ENCODE results near the gene KCTD14. TPM values are rescaled to one million over a fixed set of nuclear protein-coding genes. Genes with fewer than 3 reads are reported as not detected.

KCTD14 gene
- total and polyA plus RNA-seq, 2 of the 8 experiments (the other 6 are each of a cell fraction or from before 2014, with no cell fraction given), result 21.6 to 24.9 TPM

- Histone ChIP-seq H3K23ac (ENCODE audit: insufficient read length) (no peak overlapping the region), H2BK5ac (ENCODE audit: low read depth, low read length) (no peak overlapping the region), H4K91ac (replicated peaks; ENCODE audit: insufficient read length, low read length) (no peak overlapping the region), H3K14ac (ENCODE audit: insufficient read length) (no peak overlapping the region), H3K4me3 (ENCODE audit: extremely low read depth in 1 of 4, insufficient read depth in 2 of 4, low read depth in 3 of 4, low read length in 4 of 4) (no peak overlapping the region), H3K79me2 (ENCODE audit: control insufficient read depth in 1 of 2, insufficient read depth in 2 of 2, low read length in 2 of 2) (no peaks in the 10 kb centered on the region), H2BK20ac (ENCODE audit: low read length) (no peak overlapping the region), H3K27ac (ENCODE audit: low read depth, low read length) (no peak overlapping the region), H4K8ac (ENCODE audit: extremely low read depth, insufficient read depth, low read length) (no peak overlapping the region), H3K56ac (replicated peaks; ENCODE audit: insufficient read length, low read depth, low read length) (no peak overlapping the region), H2BK120ac (replicated peaks; ENCODE audit: low read depth, low read length) (no peak overlapping the region), H3K9ac (replicated peaks in 1 of 4; ENCODE audit: extremely low read depth in 1 of 4, low read depth in 3 of 4, low read length in 3 of 4) (no peak overlapping the region), H3K4ac (replicated peaks; ENCODE audit: insufficient read length, low read depth, low read length) (no peak overlapping the region), H2BK12ac (ENCODE audit: low read depth, low read length) (no peak overlapping the region), H2AK5ac (ENCODE audit: low read depth, low read length) (no peak overlapping the region), H3K18ac (ENCODE audit: extremely low read depth, low read length) (no peak overlapping the region), H3K27me3 (replicated peaks in 1 of 4; ENCODE audit: control insufficient read depth in 3 of 4, extremely low read depth in 1 of 4, insufficient read depth in 3 of 4, low read length in 3 of 4) (no peaks in the 10 kb centered on the region), H3K79me1 (ENCODE audit: low read depth, low read length) (no peaks in the 10 kb centered on the region), H3K4me1 (replicated peaks in 1 of 4; ENCODE audit: control insufficient read depth in 3 of 4, insufficient read depth in 4 of 4, low read length in 3 of 4) (peaks cover 0 to 6% (median 0%) of the 10 kb centered on the region in 4 experiments; a peak in 1 of 7 replicates), H2BK15ac (ENCODE audit: low read length) (no peak overlapping the region), H3K9me3 (ENCODE audit: insufficient read depth in 2 of 2, low read depth in 1 of 2, low read length in 1 of 2) (no peaks in the 10 kb centered on the region), H4K20me1 (replicated peaks in 1 of 2; ENCODE audit: control insufficient read depth in 1 of 2, insufficient read depth in 2 of 2, low read length in 2 of 2) (no peaks in the 10 kb centered on the region), H2AFZ (ENCODE audit: low read length) (no peak overlapping the region), H3K4me2 (ENCODE audit: insufficient read depth in 1 of 2, low read depth in 2 of 2, low read length in 2 of 2) (no peak overlapping the region), H4K5ac (ENCODE audit: insufficient read length, low read depth, low read length) (no peak overlapping the region), H3K36me3 (ENCODE audit: control insufficient read depth in 2 of 4, insufficient read depth in 4 of 4, low read length in 3 of 4) (no peaks in the 10 kb centered on the region), H3K23me2 (ENCODE audit: low read depth, low read length) (no peaks in the 10 kb centered on the region)
- ChIA-PET POLR2A (ENCODE audit: partially characterized antibody) (interaction anchor here (2.1 kb wide), 1 partner anchor 11 kb away, joined by 11 read pairs; no protein-coding TSS in a partner anchor), CTCF (ENCODE audit: partially characterized antibody) (interaction anchor here (9.0 kb wide), 1 partner anchor 13 kb away, joined by 92 read pairs; no protein-coding TSS in a partner anchor)
- no peak for DNase-seq (ENCODE audit: low read depth in 1 of 2, low spot score in 2 of 2)
- TF ChIP-seq E2F6 (IDR thresholded peaks at IDR 0.05) (no peak), JUND (IDR thresholded peaks at IDR 0.05; ENCODE audit: low read length) (no peak), ASH2L (IDR thresholded peaks at IDR 0.05; ENCODE audit: low read length) (no peak), SAP30 (IDR thresholded peaks at IDR 0.05; ENCODE audit: insufficient read depth, insufficient replicate concordance, low read length) (no peak), HDAC2 (IDR thresholded peaks at IDR 0.05; ENCODE audit: borderline replicate concordance in 1 of 2, low read depth in 2 of 2, low read length in 2 of 2) (no peak), NRF1 (IDR thresholded peaks at IDR 0.05; ENCODE audit: low read depth, low read length) (no peak), KDM1A (IDR thresholded peaks at IDR 0.05; ENCODE audit: borderline replicate concordance, low read length) (no peak), BACH1 (IDR thresholded peaks at IDR 0.05; ENCODE audit: low read length) (no peak), HDAC6 (IDR thresholded peaks at IDR 0.05; ENCODE audit: low read depth, low read length) (no peak), TBP (IDR thresholded peaks at IDR 0.05; ENCODE audit: low read depth, low read length) (no peak), PHF8 (conservative IDR thresholded peaks at IDR 0.05; ENCODE audit: low read depth, low read length) (no peak), GABPA (IDR thresholded peaks at IDR 0.05; ENCODE audit: borderline replicate concordance, insufficient read depth, low read length) (no peak)
- no peak for FAIRE-seq
Observed at GRCh38 chr11:78032090-78032489, 9.0 kb upstream of the KCTD14 start.
